AG08395 (cell line): ENCODE results near the gene SNPH.

ENCODE experiments used
- DNase-seq: peaks from one replicate; pipeline ENCODE4 v3.0.0; 2012; ENCODE audit warnings: mixed read lengths, low spot score

SNPH gene

GRCh38 chr20:1287787-1288569, 21.9 kb downstream of the SNPH start:
- no peak for DNase-seq

- DNase-seq: peak; percentile 25
Measured at GRCh38 chr20:1291191-1291741, 25.2 kb downstream of the SNPH start.

GRCh38 chr20:1292620-1293019, 26.5 kb downstream of the SNPH start:
- no peak for DNase-seq

GRCh38 chr20:1293641-1294379, 27.7 kb downstream of the SNPH start:
- no peak for DNase-seq

- no peak for DNase-seq
Measured at GRCh38 chr20:1294497-1294896, 28.4 kb downstream of the SNPH start.

- DNase-seq: no peak
Measured at GRCh38 chr20:1295276-1295930, 29.3 kb downstream of the SNPH start.

GRCh38 chr20:1296117-1296610, 30.1 kb downstream of the SNPH start:
- no peak for DNase-seq

GRCh38 chr20:1296922-1297321, 30.8 kb downstream of the SNPH start:
- DNase-seq: no peak

GRCh38 chr20:1297486-1297885, 31.4 kb downstream of the SNPH start:
- no peak for DNase-seq

- no peak for DNase-seq
Measured at GRCh38 chr20:1298166-1298565, 32.1 kb downstream of the SNPH start.

- DNase-seq: no peak
Measured at GRCh38 chr20:1298888-1299511, 32.9 kb downstream of the SNPH start.

GRCh38 chr20:1299522-1299921, 33.4 kb downstream of the SNPH start:
- no peak for DNase-seq

- no peak for DNase-seq
Measured at GRCh38 chr20:1300083-1300840, 34.2 kb downstream of the SNPH start.

GRCh38 chr20:1301031-1301529, 35.0 kb downstream of the SNPH start:
- peak; percentile 73 for DNase-seq

- DNase-seq: no peak
Measured at GRCh38 chr20:1302685-1303541, 36.8 kb downstream of the SNPH start.

GRCh38 chr20:1304710-1305515, 38.8 kb downstream of the SNPH start:
- no peak for DNase-seq

- no peak for DNase-seq
Measured at GRCh38 chr20:1305712-1306111, 39.6 kb downstream of the SNPH start.

- no peak for DNase-seq
Measured at GRCh38 chr20:1306316-1307135, 40.4 kb downstream of the SNPH start.
